Measurements from ENCODE around the gene EXOC7. TPM values are rescaled to one million over a fixed set of nuclear protein-coding genes. Genes with fewer than 3 reads are reported as not detected.

Gene EXOC7
- total RNA-seq, 1 experiment from 2014 or later = 114 TPM

GRCh38 chr17:76085731-76086366 lies 17.7 kb downstream of the EXOC7 start:
- Histone ChIP-seq H3K9me2 (ENCODE audit: insufficient read depth) (no peaks in the 10 kb centered on the region), H3K36me3 (ENCODE audit: control insufficient read depth in 1 of 2, insufficient read depth in 2 of 2, low read length in 2 of 2) (peaks cover 36 to 43% of the 10 kb centered on the region in 2 experiments; a peak in 3 of 4 replicates), H3K27ac (ENCODE audit: low read depth, low read length) (no peak overlapping the region), H3K27me3 (ENCODE audit: insufficient read depth, low read length) (no peaks in the 10 kb centered on the region), H3K4me2 (ENCODE audit: low read length) (no peak overlapping the region), H4K20me1 (ENCODE audit: insufficient read depth) (no peaks in the 10 kb centered on the region), H3K4me3 (replicated peaks in 1 of 2; ENCODE audit: low read depth in 1 of 2, low read length in 2 of 2) (no peak overlapping the region), H3K4me1 (ENCODE audit: control insufficient read depth in 1 of 2, insufficient read depth in 2 of 2, low read length in 2 of 2) (no peaks in the 10 kb centered on the region), H3K9me3 (ENCODE audit: control insufficient read depth in 1 of 2, insufficient read depth in 1 of 2, low read depth in 1 of 2, low read length in 2 of 2) (no peaks in the 10 kb centered on the region), H3K79me2 (ENCODE audit: insufficient read depth, low read length) (no peaks in the 10 kb centered on the region), H3K9ac (ENCODE audit: low read length) (no peak overlapping the region), H2AFZ (ENCODE audit: low read depth, low read length, poor library complexity, severe bottlenecking) (no peak overlapping the region)
- ChIA-PET RAD21 (ENCODE audit: low non-redundant PET in 1 of 2, low total read pairs in 2 of 2, uncharacterized antibody in 2 of 2, unreplicated experiment in 2 of 2) (no interaction called here), CTCF (no interaction called here), POLR2A (interaction anchor here (0.9 kb wide), 1 partner anchor 9 kb away, joined by 3 read pairs; no protein-coding TSS in a partner anchor)
- DNase-seq (ENCODE audit: low read depth, low spot score) = no peak
- intact Hi-C loops (cut with micrococcal nuclease) = no loop called here
- no TSS peak for BruUV-seq (replicated peaks)
- ATAC-seq = no peak
- TF ChIP-seq FOSL1 (IDR thresholded peaks at IDR 0.05; ENCODE audit: low read depth) = no peak
- no peak for TF ChIP-seq EGR1 (IDR thresholded peaks at IDR 0.05; ENCODE audit: low read depth)
- no peak for TF ChIP-seq POLR2A (IDR thresholded peaks at IDR 0.05; ENCODE audit: borderline replicate concordance, extremely low read depth, insufficient read depth, insufficient read length)

GRCh38 chr17:76085066-76085730 lies 18.4 kb downstream of the EXOC7 start:
- ATAC-seq = no peak
- H3K9me2 ChIP-seq (ENCODE audit: insufficient read depth) = no peaks in the 10 kb centered on the region
- no peak overlapping the region for H3K27ac ChIP-seq (ENCODE audit: low read depth, low read length)
- no peaks in the 10 kb centered on the region for H4K20me1 ChIP-seq (ENCODE audit: insufficient read depth)
- ChIA-PET RAD21 (ENCODE audit: low non-redundant PET in 1 of 2, low total read pairs in 2 of 2, uncharacterized antibody in 2 of 2, unreplicated experiment in 2 of 2) (no interaction called here), CTCF (no interaction called here), POLR2A (interaction anchor here (0.9 kb wide), 1 partner anchor 10 kb away, joined by 3 read pairs; no protein-coding TSS in a partner anchor)
- no peaks in the 10 kb centered on the region for H3K9me3 ChIP-seq (ENCODE audit: control insufficient read depth in 1 of 2, insufficient read depth in 1 of 2, low read depth in 1 of 2, low read length in 2 of 2)
- TF ChIP-seq FOSL1 (IDR thresholded peaks at IDR 0.05; ENCODE audit: low read depth) = no peak
- no peak for TF ChIP-seq POLR2A (IDR thresholded peaks at IDR 0.05; ENCODE audit: borderline replicate concordance, extremely low read depth, insufficient read depth, insufficient read length)
- TF ChIP-seq EZH2phosphoT487 (IDR thresholded peaks at IDR 0.05; ENCODE audit: borderline replicate concordance) = no peak
- TF ChIP-seq YY1 (IDR thresholded peaks at IDR 0.05; ENCODE audit: extremely low read depth, insufficient replicate concordance, low read depth, low read length) = no peak
- TF ChIP-seq ELF1 (IDR thresholded peaks at IDR 0.05; ENCODE audit: borderline replicate concordance, low read depth) = no peak
- TF ChIP-seq JUND (IDR thresholded peaks at IDR 0.05) = no peak
- TF ChIP-seq, protein P1, sequence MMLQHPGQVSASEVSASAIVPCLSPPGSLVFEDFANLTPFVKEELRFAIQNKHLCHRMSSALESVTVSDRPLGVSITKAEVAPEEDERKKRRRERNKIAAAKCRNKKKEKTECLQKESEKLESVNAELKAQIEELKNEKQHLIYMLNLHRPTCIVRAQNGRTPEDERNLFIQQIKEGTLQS (IDR thresholded peaks at IDR 0.05) = no peak
- TF ChIP-seq RAD21 (IDR thresholded peaks at IDR 0.05; ENCODE audit: low read depth) = no peak
- H2AFZ ChIP-seq (ENCODE audit: low read depth, low read length, poor library complexity, severe bottlenecking) = no peak overlapping the region
- H3K4me2 ChIP-seq (ENCODE audit: low read length) = no peak overlapping the region
- no peak for DNase-seq (ENCODE audit: low read depth, low spot score)
- no TSS peak for BruUV-seq (replicated peaks)
- H3K9ac ChIP-seq (ENCODE audit: low read length) = no peak overlapping the region
- peaks cover 33 to 43% of the 10 kb centered on the region in 2 experiments; a peak in 3 of 4 replicates for H3K36me3 ChIP-seq (ENCODE audit: control insufficient read depth in 1 of 2, insufficient read depth in 2 of 2, low read length in 2 of 2)
- intact Hi-C loops (cut with micrococcal nuclease) = no loop called here
- H3K79me2 ChIP-seq (ENCODE audit: insufficient read depth, low read length) = no peaks in the 10 kb centered on the region
- no peak overlapping the region for H3K4me3 ChIP-seq (replicated peaks in 1 of 2; ENCODE audit: low read depth in 1 of 2, low read length in 2 of 2)
- H3K4me1 ChIP-seq (ENCODE audit: control insufficient read depth in 1 of 2, insufficient read depth in 2 of 2, low read length in 2 of 2) = no peaks in the 10 kb centered on the region
- no peaks in the 10 kb centered on the region for H3K27me3 ChIP-seq (ENCODE audit: insufficient read depth, low read length)
